Epithelial cell of prostate (primary cell): ENCODE measurements around the gene IFITM5.
"Not testable (repeated sequence)": the region's sequence is repeated elsewhere in the genome, so short reads cannot be mapped to it uniquely, and the experiment has no call there.

Experiments used
- DNase-seq: peaks from one replicate; pipeline ENCODE4 v3.0.0-alpha.2; 2011; ENCODE audit warnings: low read depth, low spot score
- H3K27ac ChIP-seq: fragments of 450-650 bp; 2 replicates; pipeline ENCODE4 v1.5.1; 2017; ENCODE audit warnings: mild to moderate bottlenecking

The IFITM5 gene

GRCh38 chr11:313787-314553 is 14.6 kb upstream of the IFITM5 start, which contains the start of gene IFITM1:
Gene IFITM1, plus strand, starts transcription at chr11:314040. Its CDS starts 131 bp downstream, at chr11:314171.
- DNase-seq = no peak
- no peak within 1 kb of the TSS for H3K27ac ChIP-seq

GRCh38 chr11:313304-313786 is 14.0 kb upstream of the IFITM5 start:
- DNase-seq = no peak
- H3K27ac ChIP-seq = no peak overlapping the region

GRCh38 chr11:312092-312816 is 12.9 kb upstream of the IFITM5 start:
- no peak overlapping the region for H3K27ac ChIP-seq
- no peak for DNase-seq

- not testable (repeated sequence) for DNase-seq, H3K27ac ChIP-seq
Measured at GRCh38 chr11:311013-311748, 11.9 kb upstream of the IFITM5 start.

- peak overlapping the region; percentile 24 for H3K27ac ChIP-seq
- not testable (repeated sequence) for DNase-seq
Measured at GRCh38 chr11:309979-310572, 10.8 kb upstream of the IFITM5 start.

GRCh38 chr11:308740-309665 is 9.7 kb upstream of the IFITM5 start:
- peak overlapping the region; percentile 24 for H3K27ac ChIP-seq

GRCh38 chr11:307766-308708 is 8.7 kb upstream of the IFITM5 start, which contains the start of gene IFITM2:
Gene IFITM2, plus strand, starts transcription at chr11:307816. Its CDS starts 377 bp downstream, at chr11:308193.
- H3K27ac ChIP-seq, DNase-seq: not testable (repeated sequence)

More at GRCh38 chr11:308740-309665, 9.7 kb upstream of the IFITM5 start:
- DNase-seq = not testable (repeated sequence)

- H3K27ac ChIP-seq = no peak overlapping the region
- no peak for DNase-seq
Measured at GRCh38 chr11:306645-307371, 7.5 kb upstream of the IFITM5 start.

GRCh38 chr11:305844-306211 is 6.5 kb upstream of the IFITM5 start:
- H3K27ac ChIP-seq = no peak overlapping the region
- no peak for DNase-seq

- H3K27ac ChIP-seq = no peak overlapping the region
- no peak for DNase-seq
Measured at GRCh38 chr11:304915-305843, 5.9 kb upstream of the IFITM5 start.

GRCh38 chr11:304061-304506 is 4.8 kb upstream of the IFITM5 start:
- H3K27ac ChIP-seq = no peak overlapping the region
- DNase-seq = no peak

- H3K27ac ChIP-seq = no peak overlapping the region
- no peak for DNase-seq
Measured at GRCh38 chr11:303363-303762, 4.0 kb upstream of the IFITM5 start.

GRCh38 chr11:299951-300735 is 817 bp upstream of the IFITM5 start:
- H3K27ac ChIP-seq = no peak overlapping the region
- DNase-seq = no peak

GRCh38 chr11:298406-299065 is 790 bp downstream of the IFITM5 start:
- no peak overlapping the region for H3K27ac ChIP-seq
- no peak for DNase-seq
